ENCODE data around the gene EGFLAM. TPM values are rescaled to one million over a fixed set of nuclear protein-coding genes. Genes with fewer than 3 reads are reported as not detected.

Gene EGFLAM
- total and polyA plus RNA-seq, 9 of the 15 experiments (the other 6 are each of a cell fraction or from before 2014, with no cell fraction given), result 0.09 to 2.5 (median 1.0) TPM

DNA sequence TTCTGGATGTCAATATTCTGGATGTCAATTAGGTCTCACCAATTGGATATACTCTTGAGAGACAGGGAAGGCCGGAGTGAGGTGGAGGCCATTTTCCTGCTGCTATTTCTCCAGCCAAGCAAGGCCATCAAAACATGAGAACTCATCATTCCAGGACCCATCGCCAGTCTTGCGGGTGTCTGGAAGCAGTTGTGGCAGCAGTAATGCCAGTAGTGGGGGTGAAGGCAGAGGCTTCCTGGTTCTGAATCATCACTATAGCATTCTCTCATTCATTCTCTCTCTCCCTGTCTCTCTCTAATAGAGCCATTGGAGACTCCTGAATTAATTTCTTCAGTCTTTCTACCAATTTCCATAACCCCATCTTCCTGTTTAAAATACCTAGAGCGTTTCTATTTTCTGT is 71.8 kb downstream of the EGFLAM start:
- no TSS peak for BruUV-seq (replicated peaks)
- CTCF ChIA-PET (ENCODE audit: low intra/inter-chr PET ratio), result no interaction called here
- no peaks in the 10 kb centered on the region for H3K27me3 ChIP-seq (ENCODE audit: control insufficient read depth in 2 of 2, insufficient read depth in 2 of 2, low read length in 2 of 2)
- H3K36me3 ChIP-seq (ENCODE audit: control insufficient read depth, insufficient read depth, low read length), result no peaks in the 10 kb centered on the region
- no peaks in the 10 kb centered on the region for H4K20me1 ChIP-seq (replicated peaks; ENCODE audit: control insufficient read depth, insufficient read depth, low read length)
- WGBS (ENCODE audit: insufficient coverage, low coverage, missing lambda C conversion rate), result 21% methylated on average over 4 of the region's 4 CpGs
- POLR2A ChIA-PET, result no interaction called here
- no peak overlapping the region for H2AFZ ChIP-seq (ENCODE audit: low read depth, low read length)
- no peaks in the 10 kb centered on the region for H3K9me1 ChIP-seq (ENCODE audit: control insufficient read depth, insufficient read depth, low read length)
- intact Hi-C loops (cut with micrococcal nuclease), result no loop called here
- DNase-seq (ENCODE audit: extremely low read depth in 1 of 4, low spot score in 3 of 4) (no peak), ATAC-seq (no peak), FAIRE-seq (no peak)
- H3K27ac ChIP-seq (ENCODE audit: extremely low read depth, low read depth, low read length), result no peak overlapping the region
- no peak for TF ChIP-seq TCF7L2 (IDR thresholded peaks at IDR 0.05; ENCODE audit: low read depth, low read length)
- TF ChIP-seq, protein P1, sequence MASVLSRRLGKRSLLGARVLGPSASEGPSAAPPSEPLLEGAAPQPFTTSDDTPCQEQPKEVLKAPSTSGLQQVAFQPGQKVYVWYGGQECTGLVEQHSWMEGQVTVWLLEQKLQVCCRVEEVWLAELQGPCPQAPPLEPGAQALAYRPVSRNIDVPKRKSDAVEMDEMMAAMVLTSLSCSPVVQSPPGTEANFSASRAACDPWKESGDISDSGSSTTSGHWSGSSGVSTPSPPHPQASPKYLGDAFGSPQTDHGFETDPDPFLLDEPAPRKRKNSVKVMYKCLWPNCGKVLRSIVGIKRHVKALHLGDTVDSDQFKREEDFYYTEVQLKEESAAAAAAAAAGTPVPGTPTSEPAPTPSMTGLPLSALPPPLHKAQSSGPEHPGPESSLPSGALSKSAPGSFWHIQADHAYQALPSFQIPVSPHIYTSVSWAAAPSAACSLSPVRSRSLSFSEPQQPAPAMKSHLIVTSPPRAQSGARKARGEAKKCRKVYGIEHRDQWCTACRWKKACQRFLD (CRISPR knock-in tag; IDR thresholded peaks at IDR 0.05), result no peak
- TF ChIP-seq, protein P2, sequence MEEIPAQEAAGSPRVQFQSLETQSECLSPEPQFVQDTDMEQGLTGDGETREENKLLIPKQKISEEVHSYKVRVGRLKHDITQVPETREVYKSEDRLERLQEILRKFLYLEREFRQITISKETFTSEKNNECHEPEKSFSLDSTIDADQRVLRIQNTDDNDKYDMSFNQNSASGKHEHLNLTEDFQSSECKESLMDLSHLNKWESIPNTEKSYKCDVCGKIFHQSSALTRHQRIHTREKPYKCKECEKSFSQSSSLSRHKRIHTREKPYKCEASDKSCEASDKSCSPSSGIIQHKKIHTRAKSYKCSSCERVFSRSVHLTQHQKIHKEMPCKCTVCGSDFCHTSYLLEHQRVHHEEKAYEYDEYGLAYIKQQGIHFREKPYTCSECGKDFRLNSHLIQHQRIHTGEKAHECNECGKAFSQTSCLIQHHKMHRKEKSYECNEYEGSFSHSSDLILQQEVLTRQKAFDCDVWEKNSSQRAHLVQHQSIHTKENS (CRISPR knock-in tag; IDR thresholded peaks at IDR 0.05), result no peak
- no peak for TF ChIP-seq NCOA6 (IDR thresholded peaks at IDR 0.05)
- TF ChIP-seq, protein P3, sequence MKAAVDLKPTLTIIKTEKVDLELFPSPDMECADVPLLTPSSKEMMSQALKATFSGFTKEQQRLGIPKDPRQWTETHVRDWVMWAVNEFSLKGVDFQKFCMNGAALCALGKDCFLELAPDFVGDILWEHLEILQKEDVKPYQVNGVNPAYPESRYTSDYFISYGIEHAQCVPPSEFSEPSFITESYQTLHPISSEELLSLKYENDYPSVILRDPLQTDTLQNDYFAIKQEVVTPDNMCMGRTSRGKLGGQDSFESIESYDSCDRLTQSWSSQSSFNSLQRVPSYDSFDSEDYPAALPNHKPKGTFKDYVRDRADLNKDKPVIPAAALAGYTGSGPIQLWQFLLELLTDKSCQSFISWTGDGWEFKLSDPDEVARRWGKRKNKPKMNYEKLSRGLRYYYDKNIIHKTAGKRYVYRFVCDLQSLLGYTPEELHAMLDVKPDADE (conservative IDR thresholded peaks at IDR 0.05; ENCODE audit: control insufficient read depth, low read depth, low read length), result no peak
- TF ChIP-seq NFIX (CRISPR knock-in tag; IDR thresholded peaks at IDR 0.05; ENCODE audit: low read depth), result no peak
- H3K4me3 ChIP-seq, result no peak overlapping the region
- no peak overlapping the region for H3K9ac ChIP-seq (ENCODE audit: insufficient read depth in 1 of 2, low read depth in 2 of 2, low read length in 2 of 2)
- H3K79me2 ChIP-seq (ENCODE audit: control insufficient read depth, insufficient read depth, low read length), result no peaks in the 10 kb centered on the region
- H3K4me1 ChIP-seq (replicated peaks in 1 of 2; ENCODE audit: control insufficient read depth in 2 of 2, insufficient read depth in 2 of 2, low read length in 2 of 2), result no peaks in the 10 kb centered on the region
- no peak overlapping the region for H3K4me2 ChIP-seq (ENCODE audit: insufficient read depth, low read length)
- H3K9me3 ChIP-seq (replicated peaks; ENCODE audit: control insufficient read depth, insufficient read depth, low read depth, low read length), result no peaks in the 10 kb centered on the region; the same call in 1 of the 2 replicates
- in situ Hi-C loops (cut with MboI), result no loop called here

Data from K562 (cell line).